IPS DF 6.9 (cell line): ENCODE measurements around the gene ARSI.

Experiments
- DNase-seq: peaks from one replicate; pipeline ENCODE4 v3.0.0-alpha.2; 2013; ENCODE audit warnings: low read depth, low spot score
- H3K27ac ChIP-seq: one replicate; pipeline ENCODE4 v1.5.1; 2013; ENCODE audit warnings: low read length, control low read depth
- H3K27me3 ChIP-seq: 2 replicates; pipeline ENCODE4 v1.6.1; 2013; ENCODE audit warnings: mild to moderate bottlenecking, low read length; ENCODE audit not compliant: control insufficient read depth, insufficient read depth
- H3K36me3 ChIP-seq: 2 replicates; pipeline ENCODE4 v1.6.1; 2013; ENCODE audit warnings: low read length; ENCODE audit not compliant: control insufficient read depth, insufficient read depth
- H3K4me1 ChIP-seq: 2 replicates; pipeline ENCODE4 v1.6.1; 2013; ENCODE audit warnings: low read length; ENCODE audit not compliant: control insufficient read depth, insufficient read depth
- H3K4me3 ChIP-seq: 2 replicates; pipeline ENCODE4 v1.5.1; 2013; ENCODE audit warnings: mild to moderate bottlenecking, low read length
- H3K9me3 ChIP-seq: 2 replicates; pipeline ENCODE4 v1.6.1; 2013; ENCODE audit warnings: low read length, inconsistent platforms; ENCODE audit not compliant: control insufficient read depth, insufficient read depth
- WGBS: extraction: QIAGEN DNeasy Blood & Tissue Kit; methylation state at CpG from one replicate; pipeline ENCODE4 v1.1.7; 2013; ENCODE audit warnings: mixed read lengths, missing lambda C conversion rate; ENCODE audit not compliant: insufficient read length, insufficient coverage; 5-methylcytosine and 5-hydroxymethylcytosine counted together

Gene ARSI

DNA sequence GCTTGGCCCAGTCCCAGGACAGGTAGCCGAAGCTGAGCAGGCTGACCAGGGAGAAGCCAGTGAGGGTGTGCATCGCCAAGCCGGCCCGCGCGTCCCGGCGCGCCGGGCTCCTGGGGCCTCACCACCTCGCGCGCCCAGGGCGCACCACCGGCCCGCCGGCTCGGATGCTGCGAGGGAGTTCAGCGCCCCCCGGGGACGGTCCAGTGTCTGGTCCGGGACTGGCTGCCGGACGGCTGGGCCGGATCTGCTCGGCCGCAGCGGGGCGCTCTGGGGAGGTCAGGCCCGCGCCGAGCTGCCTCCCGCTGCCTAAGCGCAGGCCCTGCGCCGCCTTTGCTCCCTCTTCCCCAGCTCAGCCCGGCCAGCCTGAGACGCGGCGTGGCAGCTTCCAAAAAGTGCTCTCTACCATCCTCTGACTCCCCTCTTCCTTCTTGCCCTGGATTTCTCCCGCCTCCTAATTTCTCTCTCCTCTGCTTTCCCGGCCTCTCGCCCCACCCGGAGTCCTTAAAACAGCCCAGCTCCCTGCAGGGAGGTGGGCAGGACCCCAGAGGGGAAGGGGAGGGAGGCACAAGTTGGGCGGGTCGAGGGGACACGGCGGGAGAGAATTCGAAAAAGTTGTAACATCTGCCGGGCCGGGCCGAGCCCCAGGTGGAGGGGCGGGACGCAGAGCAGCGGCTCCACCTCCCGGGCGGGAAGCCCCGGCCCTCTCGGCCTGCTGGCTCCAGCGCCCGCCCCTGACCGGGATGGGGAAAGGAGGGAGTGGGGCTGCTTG lies at the start of gene ARSI:
Gene ARSI (minus strand): TSS at position 605 of the 769 bp plus-strand sequence. CDS start 532 bp downstream, at position 73.
- Histone ChIP-seq H3K27me3 (no peaks in the 10 kb centered on the region; the same call in 1 of the 2 replicates), H3K4me3 (peak within 1 kb of the TSS; percentile 36; the same call in 1 of the 2 replicates), H3K4me1 (peaks cover 6% of the 10 kb centered on the region), H3K9me3 (no peaks in the 10 kb centered on the region), H3K27ac (no peak within 1 kb of the TSS), H3K36me3 (no peaks in the 10 kb centered on the region)
- WGBS, result no CpG with 5 or more reads among the region's 63 CpGs
- peak; percentile 54 for DNase-seq

DNA sequence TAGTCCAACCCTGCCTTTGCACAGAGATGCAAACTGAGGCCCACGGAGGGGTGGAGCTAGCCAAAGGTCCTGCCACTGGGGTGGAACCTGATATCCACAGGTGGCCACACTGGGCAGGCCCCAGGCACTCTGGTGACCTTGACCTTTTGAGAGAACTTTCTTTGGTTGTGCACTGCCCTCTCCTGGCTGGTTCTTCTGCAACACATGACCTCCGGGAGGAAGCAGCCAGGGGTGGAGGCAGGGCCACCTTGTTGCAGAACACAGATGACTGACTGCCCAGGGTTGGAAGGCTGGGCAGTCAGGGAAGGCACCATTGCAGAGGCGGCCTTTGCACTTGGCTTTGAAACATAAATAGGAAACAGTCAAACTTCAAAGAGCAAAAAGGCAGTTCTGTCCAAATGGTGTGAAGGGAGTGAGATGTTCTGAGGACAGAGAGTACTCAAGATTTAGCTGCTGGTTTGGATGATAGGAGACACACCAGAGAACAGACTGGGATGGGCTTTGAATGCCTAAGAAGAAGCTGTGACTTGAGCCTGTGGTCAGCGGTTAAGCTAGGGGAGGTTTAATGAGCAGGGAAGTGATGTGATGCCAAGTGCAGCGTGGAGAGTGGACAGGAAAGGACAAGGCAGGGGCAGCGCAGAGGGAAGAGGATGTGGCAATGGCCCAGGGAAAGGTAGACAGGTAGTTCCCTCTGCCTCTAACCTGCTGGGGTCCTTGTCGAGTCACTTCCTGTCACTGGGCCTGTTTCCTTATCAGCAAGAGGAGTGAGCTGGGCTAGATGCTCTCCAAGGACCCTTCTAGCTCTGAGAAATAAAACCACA lies 48.0 kb upstream of the ARSI start:
- Histone ChIP-seq H3K36me3 (no peaks in the 10 kb centered on the region), H3K27ac (no peak overlapping the region), H3K27me3 (no peaks in the 10 kb centered on the region), H3K4me1 (peaks cover 1% of the 10 kb centered on the region; the same call in 1 of the 2 replicates), H3K4me3 (no peak overlapping the region), H3K9me3 (no peaks in the 10 kb centered on the region)
- WGBS, result no CpG with 5 or more reads among the region's 7 CpGs
- peak; percentile 73 for DNase-seq

DNA sequence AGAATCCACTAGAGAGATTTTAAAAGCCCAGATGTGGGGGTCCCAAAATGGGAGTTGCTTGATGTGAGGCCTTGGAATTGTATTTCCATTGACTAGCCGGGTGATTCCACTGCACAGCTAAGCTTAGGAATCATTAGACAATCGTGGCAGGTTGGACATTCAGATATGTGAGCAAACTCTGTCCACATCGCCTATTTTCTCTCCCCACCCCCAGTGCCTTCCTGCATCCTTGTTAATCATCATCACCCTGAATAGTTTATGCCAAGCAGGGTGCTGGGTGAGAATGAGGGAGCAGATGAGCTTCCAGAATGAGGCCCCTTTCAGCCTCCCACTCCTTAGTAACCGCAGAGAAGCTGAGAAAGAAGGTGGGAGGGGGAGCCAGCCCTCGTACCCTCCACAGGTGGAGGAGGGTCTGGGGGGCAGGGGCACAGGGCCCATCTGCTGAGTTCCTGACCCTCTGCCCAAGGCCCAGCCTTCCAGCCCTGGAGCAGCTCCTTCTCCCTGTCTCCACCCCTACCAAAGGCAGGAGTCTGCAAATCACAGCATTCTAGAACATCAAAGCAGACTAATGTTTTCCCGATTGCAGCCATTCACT lies 47.1 kb upstream of the ARSI start:
- H3K9me3 ChIP-seq, result no peaks in the 10 kb centered on the region
- H3K27me3 ChIP-seq, result no peaks in the 10 kb centered on the region
- no CpG with 5 or more reads among the region's 6 CpGs for WGBS
- DNase-seq, result no peak
- H3K4me1 ChIP-seq, result peaks cover 1% of the 10 kb centered on the region; the same call in 1 of the 2 replicates
- no peak overlapping the region for H3K27ac ChIP-seq
- no peaks in the 10 kb centered on the region for H3K36me3 ChIP-seq
- H3K4me3 ChIP-seq, result no peak overlapping the region

DNA sequence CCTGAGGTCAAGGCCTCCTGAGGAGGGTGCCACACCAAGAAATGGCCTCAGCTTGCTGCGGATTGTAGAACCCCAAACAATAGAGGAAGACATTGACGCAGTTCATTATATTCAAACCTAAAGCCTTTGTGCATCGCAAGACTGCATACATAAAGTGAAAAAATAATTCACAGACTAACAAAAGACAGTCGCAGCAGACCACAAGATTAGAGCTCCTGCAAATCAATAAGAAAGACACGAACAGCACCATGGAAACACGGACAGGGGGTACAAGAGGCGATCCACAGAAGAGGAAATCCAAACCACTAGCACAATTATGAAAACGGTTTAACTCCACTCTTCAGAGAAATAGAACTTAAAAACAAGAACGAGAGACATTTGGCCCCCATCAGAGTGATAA lies 44.7 kb upstream of the ARSI start:
- no CpG with 5 or more reads among the region's 9 CpGs for WGBS
- Histone ChIP-seq H3K36me3 (no peaks in the 10 kb centered on the region), H3K27me3 (no peaks in the 10 kb centered on the region), H3K9me3 (no peaks in the 10 kb centered on the region), H3K27ac (no peak overlapping the region), H3K4me1 (peaks cover 1% of the 10 kb centered on the region; the same call in 1 of the 2 replicates), H3K4me3 (no peak overlapping the region)
- DNase-seq, result no peak

DNA sequence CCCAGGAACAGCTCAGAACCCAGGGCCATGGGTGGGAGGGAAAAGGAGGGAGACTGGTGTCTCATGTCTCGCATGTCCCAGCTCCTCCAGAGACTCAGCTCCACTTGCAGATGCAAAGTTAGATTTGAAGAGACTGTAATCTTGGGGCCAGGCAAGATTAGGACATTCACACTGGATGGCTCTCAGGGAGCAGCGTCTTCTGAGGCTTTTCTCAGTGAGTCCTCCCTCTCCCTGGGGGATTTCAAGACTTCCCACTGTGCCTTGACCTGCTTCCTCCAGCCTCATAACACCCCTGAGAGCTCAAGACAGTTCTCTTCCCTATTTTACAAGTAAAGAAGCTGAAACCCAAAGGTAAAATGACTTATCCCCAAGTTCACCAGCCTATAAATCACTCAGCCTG lies 44.3 kb upstream of the ARSI start:
- Histone ChIP-seq H3K4me3 (no peak overlapping the region), H3K27me3 (no peaks in the 10 kb centered on the region), H3K9me3 (no peaks in the 10 kb centered on the region), H3K36me3 (no peaks in the 10 kb centered on the region), H3K4me1 (peaks cover 1% of the 10 kb centered on the region; the same call in 1 of the 2 replicates), H3K27ac (no peak overlapping the region)
- no CpG with 5 or more reads among the region's 2 CpGs for WGBS
- no peak for DNase-seq

DNA sequence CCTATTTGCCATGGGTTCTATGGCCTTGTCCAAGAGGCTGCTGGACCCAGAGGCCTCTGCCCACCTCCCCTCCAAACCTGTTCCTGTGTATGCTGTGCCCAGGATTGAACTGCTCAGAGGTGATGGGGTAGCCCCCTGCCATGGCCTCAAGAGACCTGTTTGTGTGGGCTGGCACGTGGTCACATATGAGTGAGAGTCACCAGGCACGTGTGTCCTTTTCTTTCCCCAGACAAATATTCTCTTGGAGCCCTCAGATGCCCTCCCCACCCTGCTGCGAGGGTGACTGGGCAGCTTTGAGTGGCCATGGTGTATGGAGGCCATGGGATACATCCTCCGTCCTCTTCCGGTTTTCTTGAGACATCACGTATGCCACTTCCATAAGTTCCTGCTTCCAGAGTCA lies 43.9 kb upstream of the ARSI start:
- Histone ChIP-seq H3K4me3 (no peak overlapping the region), H3K27ac (no peak overlapping the region), H3K27me3 (no peaks in the 10 kb centered on the region), H3K36me3 (no peaks in the 10 kb centered on the region), H3K9me3 (no peaks in the 10 kb centered on the region), H3K4me1 (peaks cover 1% of the 10 kb centered on the region; the same call in 1 of the 2 replicates)
- no peak for DNase-seq
- WGBS, result no CpG with 5 or more reads among the region's 6 CpGs

DNA sequence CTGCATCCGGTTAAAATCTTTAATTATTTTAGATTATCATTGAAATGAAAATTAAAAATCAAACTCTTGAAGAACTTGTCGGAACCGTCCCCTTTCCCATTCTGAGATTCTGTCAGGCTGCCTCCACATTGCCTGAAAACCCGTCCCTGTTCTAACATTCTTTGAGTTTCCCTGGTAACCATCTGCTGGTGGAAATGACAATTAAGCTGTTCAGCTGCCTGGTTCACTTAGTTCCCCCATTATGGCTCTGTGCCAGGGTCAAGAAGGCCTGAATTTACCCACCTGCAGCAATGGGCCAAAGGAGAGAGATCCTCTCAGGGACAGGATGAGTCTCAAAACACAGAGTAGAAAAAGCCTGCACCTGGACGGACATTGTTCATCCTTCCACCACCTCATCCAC lies 43.0 kb upstream of the ARSI start:
- Histone ChIP-seq H3K27me3 (no peaks in the 10 kb centered on the region), H3K9me3 (no peaks in the 10 kb centered on the region), H3K4me1 (peaks cover 1% of the 10 kb centered on the region; the same call in 1 of the 2 replicates), H3K27ac (no peak overlapping the region), H3K36me3 (no peaks in the 10 kb centered on the region), H3K4me3 (no peak overlapping the region)
- no CpG with 5 or more reads among the region's 5 CpGs for WGBS
- no peak for DNase-seq

DNA sequence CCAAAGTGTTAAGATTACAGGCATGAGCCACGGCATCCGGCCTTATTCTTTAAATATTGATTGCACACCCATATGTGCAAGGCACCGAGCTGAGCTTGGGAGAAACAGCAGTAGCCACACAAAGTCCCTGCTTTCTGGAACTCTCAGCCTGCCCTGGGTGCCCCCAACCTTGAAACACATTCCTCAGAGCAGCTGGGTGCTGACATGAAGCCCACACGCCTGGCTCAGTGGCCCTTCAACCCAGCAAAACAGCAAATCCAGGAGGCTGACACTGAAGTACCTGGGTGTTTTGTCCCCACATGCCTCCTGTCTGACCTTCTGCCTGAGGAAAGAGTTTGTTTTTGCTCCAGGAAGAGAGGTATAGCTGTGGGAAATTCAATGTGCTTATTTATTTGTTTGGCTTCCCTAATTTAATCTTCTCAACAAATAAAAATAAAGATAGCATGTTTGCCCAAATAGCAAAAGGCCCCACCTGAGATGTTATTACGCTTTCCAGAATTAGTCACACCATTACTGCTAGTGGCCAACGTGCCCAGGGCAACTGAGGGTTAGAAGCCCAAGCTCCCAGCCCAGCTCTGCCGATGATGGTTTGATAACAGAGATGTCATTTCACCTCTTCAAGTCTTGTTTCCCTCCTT lies 41.4 kb upstream of the ARSI start:
- Histone ChIP-seq H3K27ac (no peak overlapping the region), H3K4me1 (no peaks in the 10 kb centered on the region), H3K9me3 (no peaks in the 10 kb centered on the region), H3K4me3 (no peak overlapping the region), H3K36me3 (no peaks in the 10 kb centered on the region), H3K27me3 (no peaks in the 10 kb centered on the region)
- no peak for DNase-seq
- WGBS, result no CpG with 5 or more reads among the region's 7 CpGs

DNA sequence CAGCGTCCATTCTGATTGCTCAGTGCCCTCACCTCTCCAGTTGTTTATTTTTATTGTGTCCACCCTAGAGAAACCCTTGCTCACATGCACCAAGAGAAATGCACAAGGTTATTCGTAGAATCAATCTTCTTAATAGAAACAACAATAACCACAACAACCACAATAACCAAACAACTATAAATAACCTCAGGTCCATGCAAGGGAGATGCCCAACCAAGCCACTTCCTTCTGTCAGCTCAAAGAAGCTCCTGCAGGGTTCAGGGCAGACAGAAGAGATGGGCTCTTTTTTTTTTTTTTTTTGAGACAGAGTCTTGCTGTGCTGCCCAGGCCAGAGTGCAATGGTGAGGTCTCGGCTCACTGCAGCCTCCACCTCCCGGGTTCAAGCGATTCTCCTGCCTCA lies 39.9 kb upstream of the ARSI start:
- no CpG with 5 or more reads among the region's 5 CpGs for WGBS
- no peak overlapping the region for H3K27ac ChIP-seq

DNA sequence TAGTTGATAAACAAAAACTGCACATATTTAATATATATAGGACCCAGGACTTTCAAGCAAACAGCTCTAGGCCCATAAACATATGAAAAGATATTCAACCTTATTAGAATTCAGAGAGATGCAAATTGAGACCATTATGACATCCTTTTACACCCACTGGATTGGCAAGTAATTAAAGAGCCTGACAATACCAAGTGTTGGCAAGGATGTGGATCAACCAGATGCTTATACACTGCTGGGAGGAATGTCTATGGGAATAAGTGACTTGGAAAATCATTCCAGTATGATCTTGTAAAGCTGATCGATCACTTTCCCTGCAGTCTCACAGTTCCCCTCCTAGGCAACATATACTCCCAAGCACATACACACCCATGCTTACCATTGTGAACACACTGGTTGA lies 39.3 kb upstream of the ARSI start:
- Histone ChIP-seq H3K4me1 (no peaks in the 10 kb centered on the region), H3K36me3 (no peaks in the 10 kb centered on the region), H3K9me3 (no peaks in the 10 kb centered on the region), H3K27me3 (no peaks in the 10 kb centered on the region), H3K4me3 (no peak overlapping the region), H3K27ac (no peak overlapping the region)
- DNase-seq, result no peak
- no CpG with 5 or more reads among the region's 1 CpG for WGBS

More for the DNA sequence above, 39.9 kb upstream of the ARSI start:
- DNase-seq, result no peak
- Histone ChIP-seq H3K4me3 (no peak overlapping the region), H3K4me1 (no peaks in the 10 kb centered on the region), H3K36me3 (no peaks in the 10 kb centered on the region), H3K27me3 (no peaks in the 10 kb centered on the region), H3K9me3 (no peaks in the 10 kb centered on the region)
